HepG2 (cell line): Measurements from ENCODE around the gene GALNT1. TPM values are rescaled to one million over a fixed set of nuclear protein-coding genes. Genes with fewer than 3 reads are reported as not detected.

Experiments used
- ATAC-seq: fragments of 200-7000 bp; cut with Tn5 transposase; 3 replicates; pipeline ENCODE4 v1.9.1; 2020; ENCODE audit warnings: mild to moderate bottlenecking, moderate library complexity
- BruUV-seq: library from RNA; stranded (reverse); fragments of 400-500 nt; replicated peaks from 2 replicates; lab custom pipeline; 2021; lab: Mats Ljungman, UMichigan
- CTCF ChIA-PET: fragments of 300-600 bp; formaldehyde crosslinking; extraction: SDS; loops from one replicate; lab custom pipeline; 2021; ENCODE audit warnings: low total read pairs, inconsistent platforms, low intra/inter-chr PET ratio; lab: Yijun Ruan, JAX
- POLR2A ChIA-PET: fragments of 350-600 bp; sonication (Branson Sonifier 250); formaldehyde crosslinking; loops from one replicate; lab custom pipeline; 2020; ENCODE audit warnings: antibody characterized with exemption, inconsistent platforms; lab: Yijun Ruan, JAX
- DNase-seq: peaks from one replicate; pipeline ENCODE4 v3.0.0-alpha.2; 2015; ENCODE audit warnings: low spot score
- FAIRE-seq: peaks from 3 replicates; lab custom pipeline; 2011; peaks lifted over from hg19 to GRCh38; lab: Jason Lieb, UNC
- H2AFZ ChIP-seq: one replicate; pipeline ENCODE4 v1.6.1; 2011; ENCODE audit warnings: low read length, inconsistent platforms
- H3K27ac ChIP-seq: fragments of 300-600 bp; 3 replicates; pipeline ENCODE4 v1.8.0; 2011; ENCODE audit warnings: mixed run types, mild to moderate bottlenecking, mixed read lengths, low read length, inconsistent platforms; ENCODE audit not compliant: insufficient read depth; ENCODE audit errors: extremely low read length
- H3K27me3 ChIP-seq, 2 experiments: fragments of 200-600 bp in 1 of 2; 2 replicates in 1 of 2; 3 replicates in 1 of 2; pipeline versions ENCODE4 v1.6.0 to v1.8.0; 2011; ENCODE audit warnings: low read length in 2 of 2, mild to moderate bottlenecking in 2 of 2, moderate library complexity in 2 of 2, inconsistent platforms in 1 of 2; ENCODE audit not compliant: insufficient read depth in 2 of 2, control insufficient read depth in 1 of 2
- H3K36me3 ChIP-seq, 2 experiments: fragments of 200-600 bp in 1 of 2; replicated peaks in 1 of 2; 2 replicates in 1 of 2; 3 replicates in 1 of 2; pipeline versions ENCODE4 v1.5.1 to v1.8.0; 2011; ENCODE audit warnings: low read length in 2 of 2, inconsistent platforms in 1 of 2; ENCODE audit not compliant: insufficient read depth in 2 of 2, control insufficient read depth in 1 of 2
- H3K4me1 ChIP-seq: 2 replicates; pipeline ENCODE4 v1.5.1; 2012; ENCODE audit warnings: low read length, inconsistent platforms; ENCODE audit not compliant: insufficient read depth
- H3K4me2 ChIP-seq: 2 replicates; pipeline ENCODE4 v1.6.0; 2011; ENCODE audit warnings: low read depth, low read length, inconsistent platforms
- H3K4me3 ChIP-seq, 3 experiments: fragments of 200-600 bp in 1 of 3; sonication (generic), shearing (Covaris generic) in 1 of 3; replicated peaks in 1 of 3; 2 replicates each; pipeline ENCODE4 v1.5.1; 2011 to 2016; ENCODE audit warnings: low read length in 3 of 3, inconsistent platforms in 2 of 3, low read depth in 2 of 3, mild to moderate bottlenecking in 2 of 3, control low read depth in 1 of 3, mixed read lengths in 1 of 3; ENCODE audit not compliant: insufficient read depth in 1 of 3
- H3K79me2 ChIP-seq: one replicate; pipeline ENCODE4 v1.6.1; 2011; ENCODE audit warnings: low read length, inconsistent platforms; ENCODE audit not compliant: insufficient read depth
- H3K9ac ChIP-seq: 2 replicates; pipeline ENCODE4 v1.6.0; 2011; ENCODE audit warnings: mild to moderate bottlenecking, low read depth, low read length, inconsistent platforms; ENCODE audit not compliant: insufficient read depth
- H3K9me3 ChIP-seq: 2 replicates; pipeline ENCODE4 v1.5.1; 2012; ENCODE audit warnings: mild to moderate bottlenecking, low read length
- H4K20me1 ChIP-seq: 2 replicates; pipeline ENCODE4 v1.6.0; 2011; ENCODE audit warnings: inconsistent platforms, mild to moderate bottlenecking, low read length, moderate library complexity; ENCODE audit not compliant: insufficient read depth
- BRD4 ChIP-seq: sonication (generic); formaldehyde crosslinking; IDR thresholded peaks from 2 replicates; pipeline ENCODE4 v1.4.0; 2020; ENCODE audit warnings: missing genetic modification reagents
- DZIP1 ChIP-seq: sonication (generic); formaldehyde crosslinking; IDR thresholded peaks from 2 replicates; pipeline ENCODE4 v1.5.0; 2020; ENCODE audit warnings: mild to moderate bottlenecking, missing genetic modification reagents
- GTF3A ChIP-seq: sonication (generic); formaldehyde crosslinking; conservative IDR thresholded peaks from 2 replicates; pipeline ENCODE4 v1.4.0; 2020; ENCODE audit warnings: mild to moderate bottlenecking, missing genetic modification reagents
- IRF1 ChIP-seq: sonication (generic); formaldehyde crosslinking; IDR thresholded peaks from 2 replicates; pipeline ENCODE4 v1.4.0; 2020; ENCODE audit warnings: low read depth, mild to moderate bottlenecking, missing genetic modification reagents
- NAIF1 ChIP-seq: sonication (generic); formaldehyde crosslinking; IDR thresholded peaks from 2 replicates; pipeline ENCODE4 v1.5.0; 2020; ENCODE audit warnings: mild to moderate bottlenecking, missing genetic modification reagents, borderline replicate concordance
- NR1H2 ChIP-seq: sonication (generic); formaldehyde crosslinking; IDR thresholded peaks from 2 replicates; pipeline ENCODE4 v1.8.1; 2022; ENCODE audit warnings: low read depth, missing genetic modification reagents, borderline replicate concordance
- RERE ChIP-seq: IDR thresholded peaks from 2 replicates; pipeline ENCODE4 v1.6.1; 2016; ENCODE audit warnings: low read depth, missing genetic modification reagents, missing compliant biosample characterization
- SNRNP70 ChIP-seq: fragments of 200-400 bp; formaldehyde crosslinking; IDR thresholded peaks from 2 replicates; pipeline ENCODE4 v1.6.1; 2017; ENCODE audit warnings: mild to moderate bottlenecking, low read depth, low read length, moderate library complexity
- XBP1 ChIP-seq: sonication (generic); formaldehyde crosslinking; IDR thresholded peaks from 2 replicates; pipeline ENCODE4 v1.5.0; 2020; ENCODE audit warnings: missing genetic modification reagents
- ZNF563 ChIP-seq: sonication (generic); formaldehyde crosslinking; IDR thresholded peaks from 2 replicates; pipeline ENCODE4 v1.8.0; 2022; ENCODE audit warnings: mild to moderate bottlenecking, moderate library complexity, missing genetic modification reagents
- ZNF687 ChIP-seq: sonication (generic); formaldehyde crosslinking; IDR thresholded peaks from 2 replicates; pipeline ENCODE4 v1.5.1; 2020; ENCODE audit warnings: mild to moderate bottlenecking, missing genetic modification reagents, moderate library complexity
- in situ Hi-C: cut with HindIII; loops from 2 replicates; pipeline ENCODE4 v1.10.0; 2017; ENCODE audit warnings: low pct_unique_long_range_greater_than_20kb; ENCODE audit not compliant: extremely low pct_ligation_motif_present
- intact Hi-C: fragments of 100-400 bp; cut with micrococcal nuclease; formaldehyde crosslinking; loops from one replicate; pipeline ENCODE4 v1.10.0; 2022; ENCODE audit not compliant: unreplicated experiment
- polyA plus RNA-seq, 8 experiments: library from polyadenylated mRNA; depleted of rRNA in 3 of 8; stranded (reverse) in 7 of 8; unstranded in 1 of 8; fragments of >200 nt; fragmentation: Illumina TruSeq in 4 of 8; extraction: Trizol in 4 of 8; gene quantifications; 2 replicates each; pipeline versions ENCODE4 v1.2.1 to v1.2.3, GENCODE V29; 2011 to 2016; ENCODE audit warnings: low read depth in 4 of 8, missing spikeins in 1 of 8, mixed read lengths in 1 of 8; ENCODE audit not compliant: insufficient read depth in 1 of 8
- total RNA-seq, 5 experiments: library from RNA; depleted of rRNA; stranded (reverse); fragments of >200 nt; fragmentation: Illumina TruSeq; extraction: Trizol; gene quantifications; 2 replicates each; pipeline ENCODE4 v1.2.3, GENCODE V29; 2016; ENCODE audit warnings: low read depth in 1 of 5

Gene GALNT1
- total and polyA plus RNA-seq, 2 of the 13 experiments (the other 11 are each of a cell fraction or from before 2014, with no cell fraction given): 41.1 to 100 TPM

GRCh38 chr18:35618289-35618688 lies 36.7 kb downstream of the GALNT1 start:
- FAIRE-seq (no peak), DNase-seq (no peak), ATAC-seq (no peak)
- H3K4me3 ChIP-seq: no peak overlapping the region
- BruUV-seq: no TSS peak
- H3K36me3 ChIP-seq: no peaks in the 10 kb centered on the region
- H3K4me2 ChIP-seq: no peak overlapping the region
- H3K27ac ChIP-seq: no peak overlapping the region
- H2AFZ ChIP-seq: no peak overlapping the region
- H3K4me1 ChIP-seq: peaks cover 6% of the 10 kb centered on the region; the same call in 1 of the 2 replicates
- ChIA-PET POLR2A (no interaction called here), CTCF (no interaction called here)
- H3K9me3 ChIP-seq: no peaks in the 10 kb centered on the region
- in situ Hi-C loops (no loop called here), intact Hi-C loops (no loop called here)
- no peaks in the 10 kb centered on the region for H3K27me3 ChIP-seq
- H4K20me1 ChIP-seq: no peaks in the 10 kb centered on the region
- no peak overlapping the region for H3K9ac ChIP-seq
- peaks cover 7% of the 10 kb centered on the region for H3K79me2 ChIP-seq
- TF ChIP-seq XBP1 (CRISPR knock-in tag) (no peak), DZIP1 (CRISPR knock-in tag) (no peak), NR1H2 (no peak), IRF1 (no peak), ZNF687 (CRISPR knock-in tag) (no peak), RERE (CRISPR knock-in tag) (no peak), ZNF563 (no peak), GTF3A (CRISPR knock-in tag) (no peak), SNRNP70 (no peak), NAIF1 (no peak), BRD4 (CRISPR knock-in tag) (no peak)
